HG03135 (cell line): ENCODE measurements around the gene TSHB.
"Not testable (repeated sequence)": the region's sequence is repeated elsewhere in the genome, so short reads cannot be mapped to it uniquely, and the experiment has no call there.

Source experiments
- ATAC-seq: cut with Tn5 transposase; IDR thresholded peaks from one replicate; pipeline ENCODE4 v1.9.1; 2021; ENCODE audit warnings: mild to moderate bottlenecking, moderate library complexity; ENCODE audit not compliant: unreplicated experiment

The TSHB gene

GRCh38 chr1:115029526-115029925 is at the start of gene TSHB:
TSHB (plus strand) TSS chr1:115029826; CDS start chr1:115033363, 3,537 bp downstream.
- ATAC-seq = no peak

GRCh38 chr1:114982251-114982650 is 47.4 kb upstream of the TSHB start:
- no peak for ATAC-seq

GRCh38 chr1:114986286-114986685 is 43.3 kb upstream of the TSHB start:
- ATAC-seq = no peak

DNA sequence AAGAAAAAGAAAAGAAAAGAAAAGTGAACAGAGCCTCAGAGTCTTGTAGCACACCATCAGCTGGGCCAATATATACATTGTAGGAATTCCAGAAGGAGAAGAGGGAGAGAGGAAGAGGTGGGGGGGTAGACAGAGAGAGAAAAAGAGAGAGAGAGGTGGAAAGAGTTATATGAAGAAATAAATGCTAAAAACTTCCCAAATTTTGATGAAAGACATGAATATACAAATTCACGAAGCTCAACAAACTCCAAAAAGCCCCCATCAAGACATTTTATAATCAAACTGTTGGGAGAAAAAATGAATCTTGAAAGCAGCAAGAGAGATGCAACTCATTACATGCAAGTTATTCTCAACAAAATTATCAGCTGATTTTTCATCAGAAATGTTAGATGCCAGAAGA is 41.5 kb upstream of the TSHB start:
- no peak for ATAC-seq

DNA sequence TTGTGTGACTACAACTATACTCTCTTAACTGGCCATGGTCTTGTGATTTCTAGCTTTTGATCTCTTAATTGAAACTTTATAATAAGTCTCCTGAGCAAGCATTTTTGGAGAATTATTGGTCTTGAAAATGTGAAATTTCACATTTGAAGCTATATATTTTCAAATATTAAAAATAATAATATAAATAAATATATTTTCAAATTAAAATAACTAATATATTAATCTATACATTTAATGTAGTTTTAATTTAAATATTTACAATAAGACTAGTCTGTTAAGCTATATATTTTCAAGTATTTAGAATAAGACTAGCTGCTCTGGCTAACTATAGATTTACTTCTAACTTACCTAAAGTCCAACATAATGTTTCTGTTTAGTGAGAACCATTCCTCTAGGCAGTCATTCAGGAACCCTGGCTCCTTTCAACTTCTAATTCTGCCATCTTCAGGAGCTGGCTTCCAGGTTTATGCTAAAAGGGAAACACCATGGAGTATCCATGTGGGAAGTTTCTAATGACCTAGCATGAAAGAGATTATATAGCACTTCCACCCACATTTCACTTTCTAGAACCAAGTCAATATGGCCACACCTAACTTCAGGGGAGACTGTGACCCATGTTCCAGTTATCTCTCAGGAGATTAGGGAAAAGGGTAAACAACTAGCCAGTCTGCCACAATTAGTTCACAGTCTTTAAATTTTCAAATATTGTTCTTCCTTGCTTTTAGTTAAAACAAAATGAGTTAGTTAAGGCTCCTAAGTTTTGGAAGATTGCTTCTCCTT is 31.9 kb upstream of the TSHB start:
- ATAC-seq = no peak

GRCh38 chr1:115006191-115006590 is 23.4 kb upstream of the TSHB start:
- no peak for ATAC-seq

GRCh38 chr1:115012006-115012405 is 17.6 kb upstream of the TSHB start:
- no peak for ATAC-seq

DNA sequence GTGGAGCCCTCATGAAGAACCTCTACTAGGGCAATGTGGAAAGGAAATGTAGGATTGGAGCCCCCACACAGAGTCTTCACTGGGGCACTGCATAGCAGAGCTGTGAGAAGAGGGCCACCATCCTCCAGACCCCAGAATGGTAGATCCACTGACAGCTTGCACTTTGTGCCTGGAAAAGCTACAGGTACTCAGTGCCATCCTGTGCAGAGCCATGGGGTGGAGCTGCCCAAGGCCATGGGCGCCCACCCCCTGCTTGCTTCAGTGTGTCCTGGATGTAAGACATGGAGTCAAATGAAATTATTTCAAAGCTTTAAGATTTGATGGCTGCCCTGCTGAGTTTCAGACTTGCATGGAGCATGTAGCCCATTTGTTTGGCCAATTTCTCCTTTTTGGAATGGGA is 17.2 kb upstream of the TSHB start:
- ATAC-seq = no peak

- no peak for ATAC-seq
Measured at GRCh38 chr1:115013792-115014191, 15.8 kb upstream of the TSHB start.

DNA sequence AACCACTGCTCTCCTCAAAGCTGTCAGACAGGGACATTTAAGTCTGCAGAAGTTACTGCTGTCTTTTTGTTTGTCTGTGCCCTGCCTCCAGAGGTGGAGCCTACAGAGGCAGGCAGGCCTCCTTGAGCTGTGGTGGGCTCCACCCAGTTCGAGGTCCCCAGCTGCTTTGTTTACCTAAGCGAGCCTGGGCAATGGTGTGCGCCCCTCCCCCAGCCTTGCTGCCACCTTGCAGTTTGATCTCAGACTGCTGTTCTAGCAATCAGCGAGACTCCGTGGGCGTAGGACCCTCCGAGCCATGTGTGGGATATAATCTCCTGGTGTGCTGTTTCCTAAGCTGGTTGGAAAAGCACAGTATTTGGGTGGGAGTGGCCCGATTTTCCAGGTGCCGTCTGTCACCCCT is 10.1 kb upstream of the TSHB start:
- ATAC-seq = not testable (repeated sequence)

DNA sequence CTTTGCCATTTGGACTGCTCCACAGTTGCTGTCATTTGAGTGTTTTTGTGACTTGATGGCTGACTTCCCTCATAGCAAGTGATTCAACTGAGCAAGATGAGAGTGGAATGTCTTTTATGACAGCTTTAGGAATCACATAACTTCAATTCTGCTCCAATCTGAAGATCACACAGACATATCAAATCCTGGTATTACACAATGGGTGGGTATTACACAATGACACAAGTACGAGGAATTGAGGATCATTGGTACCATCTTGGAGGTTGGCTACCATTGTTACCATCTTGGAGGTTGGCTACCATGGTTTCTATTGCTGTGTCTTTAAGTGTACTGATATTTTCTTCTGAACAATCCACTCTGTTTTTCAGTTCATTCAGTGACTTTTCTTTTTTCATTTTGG is 8.5 kb upstream of the TSHB start:
- no peak for ATAC-seq

DNA sequence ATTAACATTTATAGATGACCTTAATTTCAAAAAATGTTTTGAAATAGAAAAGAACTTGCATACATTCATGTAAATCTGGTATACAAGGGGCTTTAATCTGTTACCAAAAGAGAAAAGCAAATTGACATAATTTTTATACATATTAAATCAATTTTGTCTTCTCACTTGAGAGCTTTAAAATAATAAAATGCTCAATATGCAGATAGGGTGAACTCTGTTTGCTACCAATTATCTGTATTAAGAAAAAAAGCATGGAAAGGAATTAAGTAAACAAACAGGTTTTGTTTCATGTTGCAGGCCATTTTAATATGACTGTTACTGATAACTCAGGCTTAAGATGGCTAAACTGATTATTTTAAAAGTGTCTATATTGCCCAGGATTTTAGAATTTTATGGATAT is 6.0 kb upstream of the TSHB start:
- ATAC-seq = no peak

GRCh38 chr1:115031595-115031994 is 2.0 kb downstream of the TSHB start:
- no peak for ATAC-seq

DNA sequence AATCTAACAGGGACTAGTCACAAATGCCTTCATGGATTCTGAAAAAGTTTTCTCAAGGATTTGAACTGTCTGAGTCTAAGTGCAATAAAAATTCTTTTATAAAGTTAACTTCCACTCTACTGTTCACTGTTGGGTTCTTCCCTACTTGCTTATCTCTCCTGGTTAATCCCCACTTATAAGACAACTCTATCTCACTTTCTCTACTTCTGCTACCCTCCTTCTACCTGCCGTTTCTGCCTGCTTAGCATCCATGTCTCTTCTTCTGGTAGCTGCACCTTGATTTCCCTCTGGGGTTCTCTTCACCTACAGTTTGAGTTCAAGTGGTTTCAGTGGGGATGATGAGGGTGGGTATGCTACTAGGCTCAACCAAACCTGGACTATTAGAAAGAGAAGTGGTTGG is 6.0 kb downstream of the TSHB start:
- ATAC-seq = no peak

- ATAC-seq = no peak
Measured at GRCh38 chr1:115036814-115037507, 7.3 kb downstream of the TSHB start.

- no peak for ATAC-seq
Measured at GRCh38 chr1:115040501-115040900, 10.9 kb downstream of the TSHB start.

DNA sequence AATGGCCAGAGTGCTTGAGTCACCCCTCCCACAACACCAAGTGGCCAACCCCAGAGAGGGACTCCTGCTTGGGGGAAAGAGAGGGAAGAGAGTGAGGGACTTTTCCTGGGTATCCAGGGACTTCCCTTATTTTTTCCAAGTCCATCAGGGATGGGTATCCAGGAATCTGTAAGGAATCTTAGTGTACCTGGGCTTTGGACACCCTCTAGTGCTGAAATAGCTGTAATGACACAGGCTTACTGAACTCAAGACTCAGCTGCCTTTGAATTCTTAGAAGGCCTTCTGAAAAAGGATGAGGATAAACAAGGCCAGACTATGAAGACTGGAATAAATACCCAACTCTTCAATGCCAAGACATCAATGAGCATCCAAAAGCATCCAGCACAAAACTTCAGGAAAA is 12.0 kb downstream of the TSHB start:
- no peak for ATAC-seq

- ATAC-seq = no peak
Measured at GRCh38 chr1:115046751-115047150, 17.1 kb downstream of the TSHB start.

DNA sequence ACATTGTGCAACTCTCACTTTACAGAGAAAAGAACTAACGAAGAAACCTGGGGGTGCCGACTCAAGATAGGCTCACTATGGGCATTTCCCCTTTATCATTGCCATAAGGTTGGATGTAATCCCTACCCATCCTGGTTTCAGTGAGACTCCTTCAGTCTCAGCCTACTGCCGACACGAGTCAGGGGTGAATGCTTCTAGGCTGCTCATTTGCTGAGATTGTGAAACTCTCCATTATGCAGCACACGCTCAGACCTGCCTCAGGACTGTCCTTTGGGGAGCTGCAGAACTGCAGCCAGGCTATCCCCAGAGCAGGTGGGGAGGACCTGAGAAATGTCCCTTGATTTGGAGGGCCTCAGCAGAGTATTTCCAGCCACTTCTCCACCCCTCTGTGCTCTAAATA is 22.2 kb downstream of the TSHB start:
- ATAC-seq = no peak

DNA sequence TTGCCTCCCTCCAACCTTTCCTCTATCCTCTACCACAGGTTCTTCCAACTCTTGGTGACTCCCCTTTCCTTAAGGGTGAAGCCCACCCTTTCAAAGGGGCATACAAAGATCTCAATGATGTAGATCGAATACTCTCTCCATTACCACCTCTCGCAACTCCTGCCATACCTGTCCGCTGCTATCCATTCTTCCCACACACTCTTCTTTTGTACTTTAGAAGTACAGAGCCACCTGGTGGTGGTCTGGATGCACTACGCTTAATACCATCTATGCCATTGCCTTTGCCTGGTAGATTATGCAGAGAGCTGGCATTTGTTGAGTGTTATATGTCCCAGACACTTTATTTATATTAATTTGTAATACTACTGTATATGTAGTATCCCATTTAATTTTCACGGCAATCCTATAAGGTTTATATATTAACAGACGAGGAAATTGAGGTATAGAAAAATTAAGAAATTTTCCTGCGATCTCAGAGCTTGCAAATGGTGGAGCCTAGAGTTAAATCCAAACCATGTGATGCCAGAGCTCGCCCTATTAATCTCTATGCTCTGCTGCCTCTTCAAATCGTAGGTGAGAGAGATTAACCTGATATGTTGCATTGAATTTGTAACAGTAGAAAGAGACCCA is 22.9 kb downstream of the TSHB start:
- ATAC-seq = no peak

GRCh38 chr1:115056395-115056798 is 26.8 kb downstream of the TSHB start:
- ATAC-seq = no peak

DNA sequence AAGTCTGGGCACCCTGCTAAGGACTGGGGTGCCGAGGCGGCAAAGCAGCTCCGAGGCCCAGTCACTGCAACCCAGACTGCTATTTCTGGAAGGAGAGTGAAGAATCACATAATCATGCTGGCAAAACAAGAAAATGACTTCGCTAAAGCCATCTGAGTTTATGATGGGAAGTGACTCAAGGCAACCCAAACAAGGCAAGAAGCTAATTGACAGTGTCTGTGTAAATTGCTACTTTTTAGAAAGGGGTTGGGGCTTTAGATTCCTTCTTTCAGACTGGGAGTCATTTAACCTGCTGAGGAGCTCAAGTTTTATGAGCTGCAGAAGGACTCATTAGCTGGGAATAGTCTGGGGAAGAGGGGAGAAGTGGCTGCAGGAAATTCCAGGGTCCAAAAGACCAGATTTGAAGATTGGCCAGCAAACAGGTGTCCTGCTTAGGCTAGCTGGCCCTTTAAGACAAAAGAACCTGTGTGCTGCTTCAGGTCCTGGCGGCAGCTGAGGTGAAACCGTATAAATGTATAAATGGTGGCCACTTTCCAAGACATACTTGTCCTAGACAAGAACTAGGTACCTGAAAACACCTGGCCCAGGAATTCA is 28.1 kb downstream of the TSHB start:
- no peak for ATAC-seq
